HG03432 (cell line): Measurements from ENCODE around the gene ZNF331.
"Not testable (repeated sequence)": the region's sequence is repeated elsewhere in the genome, so short reads cannot be mapped to it uniquely, and the experiment has no call there.

Source experiments
- ATAC-seq: cut with Tn5 transposase; IDR thresholded peaks from one replicate; pipeline ENCODE4 v1.9.1; 2021; ENCODE audit warnings: mild to moderate bottlenecking, moderate library complexity; ENCODE audit not compliant: unreplicated experiment

Gene ZNF331

DNA sequence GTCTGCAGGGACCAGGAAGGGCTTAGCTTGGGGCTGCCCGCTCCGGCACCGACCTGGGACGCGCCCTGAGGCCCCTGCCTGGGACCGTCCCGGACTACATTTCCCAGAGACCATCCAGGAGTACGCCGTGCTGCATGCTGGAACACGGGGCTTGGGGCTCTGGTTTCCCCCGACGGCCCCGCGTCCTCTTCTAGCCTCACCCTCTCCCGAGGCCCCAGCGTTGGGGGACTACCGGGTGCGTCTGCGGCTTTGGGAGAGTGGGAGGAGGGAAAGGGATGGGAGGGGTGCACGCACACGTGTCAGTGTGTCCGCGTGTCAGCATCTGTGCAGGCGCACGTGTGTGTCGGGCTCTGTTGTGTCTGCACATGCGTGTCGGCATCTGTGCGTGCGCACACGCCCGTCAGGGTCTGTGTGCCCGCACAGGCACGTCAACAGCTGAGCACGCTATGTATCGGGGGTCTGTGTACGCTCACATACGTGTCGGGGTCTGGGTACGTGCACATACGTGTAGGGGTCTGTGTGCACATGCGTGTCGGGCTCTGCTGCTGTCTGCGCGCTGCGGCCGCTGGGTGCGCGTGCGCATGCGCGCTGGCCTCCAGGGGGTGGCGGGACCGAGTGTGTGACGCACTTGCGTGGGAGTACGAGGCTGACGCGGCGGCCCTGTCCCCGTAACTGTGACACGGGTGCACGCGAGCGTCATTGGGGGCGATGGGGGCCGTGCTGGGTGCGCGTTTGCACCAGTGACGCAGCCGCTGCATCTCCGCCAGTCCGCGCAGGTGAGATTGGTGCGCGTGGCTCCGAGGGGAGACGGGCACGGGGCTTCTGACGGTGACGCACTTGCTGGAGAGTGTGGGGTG lies at the start of gene ZNF331:
Gene ZNF331 (plus strand): TSS at position 625 of the 857 bp plus-strand sequence. CDS start 31,232 bp downstream, outside the sequence.
- ATAC-seq: peak; percentile 70

DNA sequence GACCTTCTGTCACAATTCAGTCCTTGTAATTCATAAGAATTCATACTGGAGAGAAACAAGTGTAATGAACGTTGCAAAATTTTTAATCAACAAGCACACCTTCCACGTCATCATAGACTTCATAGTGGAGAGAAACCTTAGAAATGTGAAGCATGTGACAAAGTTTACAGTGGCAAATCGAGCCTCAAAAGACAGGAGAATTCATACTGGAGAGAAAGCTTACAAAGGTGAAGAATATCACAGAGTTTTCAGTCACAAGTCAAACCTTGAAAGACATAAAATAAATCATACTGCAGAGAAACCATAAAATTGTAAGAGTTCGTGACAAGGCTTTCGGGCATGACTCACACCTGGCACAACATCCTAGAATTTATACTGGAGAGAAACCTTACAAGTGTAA lies 45.8 kb upstream of the ZNF331 start:
- no peak for ATAC-seq

DNA sequence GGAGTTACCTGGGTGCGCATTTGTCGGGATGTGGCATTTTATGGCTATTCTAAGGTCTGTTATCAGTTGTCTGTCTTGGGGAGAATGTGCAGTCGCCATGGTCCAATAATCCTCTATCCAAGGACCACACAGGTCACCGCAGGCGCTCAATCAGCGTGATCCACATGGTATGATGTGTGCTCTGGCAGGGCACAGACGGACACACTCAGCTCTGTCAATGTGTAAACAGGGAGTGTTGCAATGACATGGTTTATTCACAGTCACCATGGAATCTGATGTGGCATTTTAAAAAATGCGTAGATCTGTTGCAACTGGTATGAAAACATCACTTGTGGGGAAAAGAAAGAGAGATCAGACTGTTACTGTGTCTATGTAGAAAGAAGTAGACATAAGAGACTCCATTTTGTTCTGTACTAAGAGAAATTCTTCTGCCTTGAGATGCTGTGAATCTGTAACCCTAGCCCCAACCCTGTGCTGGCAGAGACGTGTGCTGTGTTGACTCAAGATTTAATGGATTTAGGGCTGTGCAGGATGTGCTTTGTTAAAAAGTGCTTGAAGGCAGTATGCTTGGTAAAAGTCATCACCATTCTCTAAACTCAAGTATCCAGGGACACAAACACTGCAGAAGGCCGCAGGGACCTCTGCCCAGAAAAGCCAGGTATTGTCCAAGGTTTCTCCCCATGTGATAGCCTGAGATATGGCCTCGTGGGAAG lies 40.5 kb upstream of the ZNF331 start:
- not testable (repeated sequence) for ATAC-seq

DNA sequence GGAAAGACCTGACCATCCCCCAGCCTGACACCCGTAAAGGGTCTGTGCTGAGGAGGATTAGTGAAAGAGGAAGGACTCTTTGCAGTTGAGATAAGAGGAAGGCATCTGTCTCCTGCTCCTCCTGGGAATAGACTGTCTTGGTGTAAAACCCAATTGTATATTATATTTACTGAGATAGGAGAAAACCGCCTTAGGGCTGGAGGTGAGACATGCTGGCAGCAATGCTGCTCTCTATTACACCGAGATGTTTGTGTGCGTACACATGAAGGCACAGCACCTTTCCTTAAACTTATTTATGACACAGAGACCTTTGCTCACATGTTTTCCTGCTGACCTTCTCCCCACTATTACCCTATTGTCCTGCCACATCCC lies 39.9 kb upstream of the ZNF331 start:
- not testable (repeated sequence) for ATAC-seq

DNA sequence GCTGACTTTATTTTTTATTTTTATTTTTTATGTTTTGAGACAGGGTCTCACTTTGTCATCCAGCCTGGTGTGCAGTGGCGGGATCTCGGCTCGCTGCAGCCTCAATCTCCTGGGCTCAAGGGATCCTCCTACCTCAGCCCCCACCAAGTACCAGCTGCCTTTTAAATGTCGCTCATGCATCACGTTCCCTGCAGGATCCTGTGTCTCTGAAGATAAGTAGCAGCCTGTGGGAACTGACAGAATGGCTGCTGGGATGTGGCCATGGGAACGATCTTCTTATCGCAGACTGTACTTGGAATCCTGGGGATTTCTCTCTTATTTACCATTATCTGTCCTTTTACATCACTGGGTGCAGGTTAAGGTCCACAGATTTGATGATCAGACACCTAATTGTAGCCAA lies 34.8 kb upstream of the ZNF331 start:
- not testable (repeated sequence) for ATAC-seq

DNA sequence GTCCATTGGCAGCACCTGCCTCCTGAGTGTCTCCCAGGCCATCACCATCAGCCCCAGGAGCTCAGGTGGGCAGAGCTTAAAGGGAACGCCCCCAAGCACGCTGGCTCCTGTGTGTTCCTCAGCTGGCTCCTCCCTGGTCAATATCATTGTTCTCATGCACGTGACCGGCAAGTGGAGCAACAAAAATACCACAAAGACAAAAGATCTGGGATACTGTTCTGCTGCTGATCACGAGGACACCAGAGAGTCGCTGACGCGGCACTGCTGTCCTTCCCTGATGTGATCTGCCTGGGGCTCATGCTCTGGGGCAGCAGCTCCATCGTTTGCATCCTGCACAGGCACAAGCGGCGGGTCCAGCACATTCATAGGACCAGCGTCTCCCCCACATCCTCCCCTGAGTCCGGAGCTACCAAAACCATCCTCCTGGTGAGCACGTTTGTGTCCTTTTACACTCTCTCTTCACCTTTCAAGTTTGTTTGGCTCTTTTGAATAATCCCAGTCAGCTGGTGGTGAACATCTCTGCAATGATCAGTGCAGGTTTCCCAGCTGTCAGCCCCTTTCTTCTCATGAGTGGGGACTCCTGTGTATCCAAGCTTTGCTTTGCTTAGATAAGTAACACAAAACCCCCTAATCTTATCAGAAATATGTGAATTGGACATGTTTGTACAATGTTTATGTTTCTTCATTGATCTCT lies 34.1 kb upstream of the ZNF331 start:
- ATAC-seq: not testable (repeated sequence)

DNA sequence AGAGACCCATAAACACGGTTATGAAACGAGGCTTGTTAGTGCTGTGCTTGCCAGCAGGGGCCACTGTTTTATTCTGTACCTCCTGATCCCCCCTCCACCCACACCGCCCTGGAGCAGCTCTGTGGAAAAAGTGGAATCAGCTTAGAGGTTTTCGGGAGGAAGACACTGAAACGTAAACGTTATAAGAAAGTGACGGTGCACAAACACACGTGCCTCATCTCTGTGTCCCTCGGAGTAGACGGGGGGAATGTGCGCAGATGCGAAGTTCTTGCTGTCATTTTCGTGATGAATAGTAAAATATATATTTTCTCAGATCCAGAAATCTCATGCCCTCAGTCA lies 33.6 kb upstream of the ZNF331 start:
- ATAC-seq: not testable (repeated sequence)

DNA sequence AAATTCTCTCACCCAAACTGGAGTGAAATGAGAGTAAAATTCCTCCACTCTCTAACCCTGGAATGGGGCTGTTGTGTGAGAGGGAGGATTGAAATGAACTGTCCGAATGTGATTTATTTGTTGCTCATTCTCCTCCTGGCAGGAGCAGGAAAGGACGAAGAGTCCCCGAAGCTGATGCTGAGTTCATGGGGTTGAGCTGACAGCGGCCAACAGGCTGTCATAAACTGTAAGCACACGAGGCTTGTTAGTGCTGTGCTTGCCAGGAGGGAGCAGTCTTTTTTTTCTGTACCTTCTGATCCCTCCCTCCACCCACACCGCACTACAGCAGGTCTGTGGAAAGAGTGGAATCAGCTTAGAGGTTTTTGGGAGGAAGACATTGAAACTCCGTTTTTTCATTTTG lies 33.1 kb upstream of the ZNF331 start:
- no peak for ATAC-seq

DNA sequence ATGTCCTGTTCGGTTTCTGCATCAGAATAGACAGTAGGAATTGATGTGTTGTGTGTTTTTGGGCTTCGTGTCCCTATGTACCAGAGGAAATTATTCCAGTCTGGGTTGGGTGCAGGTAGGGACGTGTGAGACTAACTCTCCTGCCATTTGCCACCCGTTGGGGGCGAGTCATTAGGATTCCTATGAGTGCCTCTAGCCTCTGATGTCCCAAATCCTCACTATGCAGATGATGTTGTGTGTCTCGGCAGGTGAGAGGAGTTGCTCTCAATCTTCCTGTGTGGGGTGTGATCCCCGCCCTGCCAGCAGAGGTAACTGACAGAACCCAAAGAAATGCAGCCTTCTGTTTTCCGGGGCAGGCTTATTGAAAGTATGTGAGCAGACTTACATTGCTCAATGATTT lies 31.2 kb upstream of the ZNF331 start:
- ATAC-seq: no peak

DNA sequence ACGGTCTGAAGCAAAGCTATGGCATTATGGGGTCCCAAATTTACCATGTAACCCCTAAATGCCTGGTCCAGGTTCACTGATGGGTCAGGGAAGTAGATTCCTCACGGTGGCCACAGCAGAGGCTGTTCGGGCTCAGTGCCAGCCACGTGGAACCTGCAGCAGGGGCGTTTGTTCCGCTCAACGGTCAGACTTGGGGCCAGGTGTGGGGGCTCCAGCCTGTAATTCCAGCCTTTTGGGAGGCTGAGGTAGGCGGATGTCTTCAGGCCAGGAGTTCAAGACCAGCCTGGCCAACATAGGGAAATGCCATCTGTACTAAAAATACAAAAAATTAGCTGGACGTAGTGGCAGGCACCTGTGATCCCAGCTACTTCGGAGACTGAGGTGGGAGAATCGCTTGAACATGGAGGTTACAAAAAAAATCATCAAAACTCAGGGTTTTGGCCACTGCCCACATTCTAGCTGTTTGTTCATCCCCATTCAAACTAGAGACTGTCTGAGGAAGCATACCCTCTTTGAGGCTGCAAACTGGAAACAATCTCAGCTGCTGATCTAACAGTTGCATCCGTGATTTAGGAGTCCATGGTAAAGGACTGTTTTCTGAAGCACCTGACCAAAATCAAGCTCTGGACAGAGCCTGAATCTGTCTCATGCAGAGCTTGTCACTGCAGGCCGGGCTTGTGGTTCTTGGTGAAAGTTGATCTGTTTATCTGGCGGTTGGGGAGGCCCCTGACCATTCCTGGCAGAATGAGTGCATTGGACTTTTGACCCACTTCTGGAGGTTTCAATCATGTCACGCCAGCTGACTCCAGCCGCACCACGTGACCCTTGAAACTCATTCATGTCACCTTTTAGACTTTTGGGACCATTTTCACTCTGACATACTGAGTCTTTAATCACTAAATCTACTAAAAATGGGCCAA lies 30.2 kb upstream of the ZNF331 start:
- no peak for ATAC-seq

DNA sequence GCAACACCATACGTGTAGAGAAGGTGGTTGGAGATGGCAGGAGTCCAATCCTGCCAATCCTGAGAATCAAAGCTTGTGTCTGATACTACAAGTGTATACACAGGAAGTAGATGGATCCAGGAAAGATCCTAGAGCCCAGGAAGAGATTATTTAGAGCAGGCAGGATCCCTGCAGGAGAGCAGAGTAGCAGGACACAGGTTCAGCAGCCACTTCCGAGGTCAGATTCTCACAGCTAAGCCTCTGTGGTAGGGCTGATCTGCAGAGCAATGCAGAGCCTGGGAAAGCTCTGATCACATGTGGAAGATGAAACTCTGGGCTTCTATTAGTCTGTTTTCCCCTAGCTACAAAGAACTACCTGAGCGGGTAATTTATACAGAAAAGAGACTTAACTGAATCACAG lies 28.5 kb upstream of the ZNF331 start:
- ATAC-seq: no peak

DNA sequence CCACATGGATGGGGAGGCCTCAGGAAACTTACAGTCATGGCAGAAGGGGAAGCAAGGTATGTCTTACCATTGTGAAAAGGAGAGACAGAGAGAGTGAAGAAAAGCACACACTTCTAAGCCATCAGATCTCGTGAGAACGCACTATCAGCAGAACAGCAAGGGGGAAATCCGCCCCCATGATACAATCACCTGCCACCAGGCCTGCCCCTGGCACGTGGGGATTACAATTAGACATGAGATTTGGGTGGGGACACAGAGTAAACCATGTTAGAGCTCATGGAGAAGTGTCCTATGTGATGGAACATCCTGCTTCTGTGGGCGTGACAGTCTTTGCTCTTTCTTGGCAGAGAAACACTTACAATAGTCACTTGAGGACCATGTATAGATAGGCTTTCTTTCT lies 28.1 kb upstream of the ZNF331 start:
- no peak for ATAC-seq

DNA sequence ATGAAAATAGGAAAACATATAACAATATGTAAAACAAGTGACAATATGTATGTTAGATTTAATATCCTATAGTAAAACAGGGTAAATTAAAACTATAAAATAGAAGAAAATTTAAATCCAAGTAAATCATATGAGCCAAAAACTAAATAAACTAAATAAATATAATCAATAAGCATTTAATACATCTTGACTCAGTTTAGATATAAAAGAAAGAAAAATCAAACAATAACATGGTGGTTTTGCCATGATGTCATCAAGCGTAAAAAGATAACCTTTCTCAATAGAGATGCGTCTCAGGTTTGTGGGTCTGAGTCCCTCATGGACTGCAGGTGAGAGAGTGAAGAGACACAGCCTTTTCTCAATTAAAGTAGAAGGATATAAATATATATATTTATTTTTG lies 26.6 kb upstream of the ZNF331 start:
- ATAC-seq: no peak

DNA sequence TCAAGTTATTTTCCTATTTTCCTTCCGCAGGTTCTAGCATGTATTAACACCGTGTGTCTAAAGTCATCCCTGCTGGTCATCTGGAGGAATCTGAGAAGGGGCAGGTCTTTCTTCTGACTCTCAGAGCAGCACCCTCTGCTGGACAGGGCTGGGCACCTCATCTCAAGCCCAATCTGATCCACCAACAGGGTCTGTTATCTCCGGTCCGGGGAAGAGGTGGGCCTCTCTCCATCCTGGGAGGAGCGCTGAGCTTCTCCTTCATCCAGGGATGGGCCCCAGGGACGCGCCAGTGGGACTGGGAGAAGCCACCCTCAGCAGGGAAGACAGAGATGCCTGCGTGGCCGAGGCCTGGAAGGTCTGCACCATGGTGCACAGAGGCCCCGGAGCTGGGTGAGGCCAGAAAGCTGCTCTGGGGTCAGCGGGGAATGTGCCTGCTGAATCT lies 26.0 kb upstream of the ZNF331 start:
- no peak for ATAC-seq

DNA sequence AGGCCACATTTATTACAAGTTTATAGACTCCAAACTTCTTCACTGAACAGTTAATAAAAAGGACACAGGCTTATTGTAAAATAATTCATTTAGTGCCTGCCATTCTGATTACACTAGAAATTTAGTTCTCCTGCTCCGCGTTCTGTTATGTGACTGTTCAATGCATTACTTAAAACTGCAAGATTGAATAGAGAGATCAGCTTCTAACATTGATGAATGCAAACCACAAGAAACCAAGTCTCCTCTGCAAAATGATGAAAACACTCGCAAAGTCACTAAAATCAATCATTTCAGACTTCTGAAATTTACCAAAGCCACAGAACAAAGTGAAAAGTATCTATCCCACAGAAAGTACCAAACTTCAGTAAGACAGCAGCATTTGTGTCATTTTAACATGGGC lies 22.9 kb upstream of the ZNF331 start:
- not testable (repeated sequence) for ATAC-seq

DNA sequence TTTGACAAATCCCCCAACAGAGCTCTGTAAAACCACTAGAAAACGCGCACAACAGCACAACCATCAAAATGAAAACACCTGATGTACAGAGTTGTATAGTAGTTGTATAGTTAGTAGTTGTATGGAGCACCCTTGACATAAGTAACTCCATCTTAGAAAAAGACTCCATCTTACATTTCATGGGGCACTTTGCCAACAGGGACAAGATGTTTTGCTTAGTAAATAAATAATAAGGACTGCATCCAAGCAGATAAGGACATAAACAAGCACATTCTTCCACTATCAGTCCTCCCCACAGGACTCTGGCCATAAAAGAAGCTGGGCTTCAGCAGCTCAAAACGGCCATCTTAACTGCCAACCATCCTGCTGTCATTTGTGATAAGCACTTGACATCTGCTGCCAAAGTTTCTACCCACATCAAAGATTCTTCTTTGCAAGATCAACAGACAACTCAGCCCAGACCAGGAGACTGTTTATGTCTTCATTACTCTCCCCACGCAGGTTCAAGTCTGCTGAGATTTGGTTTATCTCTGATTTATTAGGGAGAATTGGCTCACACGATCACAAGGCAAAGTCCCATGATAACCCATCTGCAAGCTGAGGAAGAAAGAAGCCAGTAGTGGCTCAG lies 20.7 kb upstream of the ZNF331 start:
- no peak for ATAC-seq

DNA sequence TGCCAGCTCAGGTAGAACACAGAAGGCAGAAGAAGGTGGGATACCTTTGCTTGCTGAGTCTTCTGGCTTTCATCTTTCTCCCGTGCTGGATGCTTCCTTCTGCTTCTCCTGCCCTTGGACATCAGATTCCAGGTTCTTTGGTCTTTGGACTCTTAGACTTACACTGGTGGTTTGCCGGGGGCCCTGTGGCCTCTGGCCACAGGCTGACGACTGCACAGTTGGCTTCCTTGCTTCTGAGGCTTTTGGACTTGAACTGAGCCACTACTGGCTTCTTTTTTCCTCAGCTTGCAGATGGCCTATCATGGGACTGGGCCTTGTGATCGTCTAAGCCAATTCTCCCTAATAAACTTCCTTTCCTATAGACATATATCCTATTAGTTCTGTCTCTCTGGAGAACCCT lies 19.8 kb upstream of the ZNF331 start:
- no peak for ATAC-seq

DNA sequence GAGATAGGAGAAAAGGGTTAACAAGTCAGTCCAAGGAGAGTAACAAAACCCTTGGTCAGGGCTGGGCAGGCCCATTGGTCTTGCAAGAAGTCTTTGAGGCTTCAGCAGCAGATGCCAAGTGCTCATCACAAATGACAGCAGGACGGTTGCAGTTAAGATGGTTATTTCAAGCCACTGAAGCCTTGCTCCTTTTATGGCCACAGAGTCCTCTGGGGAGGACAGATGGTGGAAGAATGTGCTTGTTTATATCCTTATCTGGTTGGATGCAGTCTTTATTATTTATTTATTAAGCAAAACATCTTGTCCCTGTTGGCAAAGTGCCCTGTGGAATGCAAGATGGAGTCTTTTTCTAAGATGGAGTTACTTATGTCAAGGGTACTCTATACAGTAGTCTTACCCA lies 19.2 kb upstream of the ZNF331 start:
- no peak for ATAC-seq

DNA sequence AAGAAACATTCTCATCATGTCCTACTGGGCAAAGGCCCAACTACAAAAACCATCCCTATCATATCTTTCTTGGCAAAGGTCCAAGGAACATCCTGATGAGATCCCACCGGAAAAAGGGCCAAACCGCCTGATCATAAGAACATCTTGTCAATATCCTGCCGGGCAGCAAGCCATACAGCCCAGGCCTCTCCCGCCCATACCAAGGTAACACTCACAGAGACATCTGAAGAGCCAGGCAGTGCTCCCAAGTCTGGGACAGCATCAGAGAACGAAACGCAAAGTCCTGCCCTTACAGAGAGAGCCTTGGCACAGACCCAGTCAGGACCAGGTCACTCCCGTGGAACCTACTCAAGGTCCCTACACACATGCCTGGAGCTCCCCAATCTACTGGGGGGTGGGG lies 18.5 kb upstream of the ZNF331 start:
- no peak for ATAC-seq

DNA sequence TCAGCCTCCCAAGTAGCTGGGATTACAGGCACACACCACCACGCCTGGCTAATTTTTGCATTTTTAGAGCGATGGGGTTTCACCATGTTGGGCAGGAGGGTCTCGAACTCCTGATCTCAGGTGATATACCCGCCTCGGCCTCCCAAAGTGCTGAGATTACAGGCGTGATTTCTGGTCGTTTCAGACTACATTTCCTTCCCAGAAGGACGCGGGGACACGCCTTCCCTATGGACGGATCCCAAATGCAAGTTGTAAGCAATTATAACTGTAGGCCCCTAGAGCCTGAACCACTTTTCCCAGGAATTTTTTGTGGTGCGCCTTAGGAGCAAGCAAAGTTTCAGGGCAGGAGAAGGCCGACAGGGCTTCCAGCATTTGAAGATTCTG lies 17.8 kb upstream of the ZNF331 start:
- ATAC-seq: no peak
